ENCODE results near the gene ZFP91. TPM values are rescaled to one million over a fixed set of nuclear protein-coding genes. Genes with fewer than 3 reads are reported as not detected.

Gene ZFP91
- total RNA-seq, 4 donors from 2014 or later = 45.0 to 47.7 (median 47.2) TPM

- WGBS, 2 donors = 0% methylated on average over 21 of the region's 21 CpGs
- DNase-seq (ENCODE audit: low spot score in 2 of 2) = peak in 1 of 2 donors; percentile 28
Observed at GRCh38 chr11:58577555-58578135, 1.2 kb upstream of the ZFP91 start.

GRCh38 chr11:58578136-58578634 is 678 bp upstream of the ZFP91 start:
- H3K4me3 ChIP-seq = peak overlapping the region; percentile 80 to 100 (median 98)
- H3K27ac ChIP-seq = peak overlapping the region; percentile 99 to 100 (median 100)
- H3K9me3 ChIP-seq = no peaks in the 10 kb centered on the region
- peaks cover 0 to 72% (median 49%) of the 10 kb centered on the region in 4 donors for H3K4me1 ChIP-seq
- H3K36me3 ChIP-seq = no peaks in the 10 kb centered on the region
- 0 to 1% methylated on average over 33 of the region's 33 CpGs for WGBS, 2 donors
- no peaks in the 10 kb centered on the region for H3K27me3 ChIP-seq
- TF ChIP-seq EP300 (IDR thresholded peaks at IDR 0.05) (peak; percentile 79 to 80), POLR2A (IDR thresholded peaks at IDR 0.05) (no peak)
- DNase-seq (ENCODE audit: low spot score in 2 of 2) = peak; percentile 85 to 90

More at GRCh38 chr11:58577555-58578135, 1.2 kb upstream of the ZFP91 start:
- Histone ChIP-seq H3K4me1 (peaks cover 0 to 72% (median 47%) of the 10 kb centered on the region in 4 donors), H3K36me3 (no peaks in the 10 kb centered on the region), H3K27ac (peak overlapping the region; percentile 99 to 100 (median 100)), H3K27me3 (no peaks in the 10 kb centered on the region), H3K4me3 (peak overlapping the region; percentile 80 to 100 (median 98)), H3K9me3 (no peaks in the 10 kb centered on the region)
- TF ChIP-seq CTCF (IDR thresholded peaks at IDR 0.05) (no peak), POLR2A (IDR thresholded peaks at IDR 0.05) (peak; percentile 48 to 50)

- TF ChIP-seq POLR2A (IDR thresholded peaks at IDR 0.05) (peak; percentile 60 to 61), EP300 (IDR thresholded peaks at IDR 0.05) (peak; percentile 58 to 98), CTCF (IDR thresholded peaks at IDR 0.05) (peak; percentile 78 to 98 (median 84))
- Histone ChIP-seq H3K4me1 (peaks cover 0 to 72% (median 49%) of the 10 kb centered on the region in 4 donors), H3K9me3 (no peaks in the 10 kb centered on the region), H3K27me3 (no peaks in the 10 kb centered on the region), H3K36me3 (no peaks in the 10 kb centered on the region), H3K27ac (peak overlapping the region; percentile 99 to 100 (median 100)), H3K4me3 (peak overlapping the region; percentile 88 to 100 (median 98))
- DNase-seq (ENCODE audit: low spot score in 2 of 2) = peak; percentile 86 to 96
- 0 to 1% methylated on average over 40 to 48 of the region's 78 CpGs for WGBS, 2 donors
Observed at GRCh38 chr11:58579192-58580129, 598 bp downstream of the ZFP91 start.

- H3K4me1 ChIP-seq = peaks cover 0 to 72% (median 46%) of the 10 kb centered on the region in 4 donors
- H3K4me3 ChIP-seq = peak overlapping the region; percentile 88 to 100 (median 98)
- H3K27me3 ChIP-seq = no peaks in the 10 kb centered on the region
- H3K27ac ChIP-seq = peak overlapping the region; percentile 99 to 100 (median 100)
- TF ChIP-seq POLR2A (IDR thresholded peaks at IDR 0.05) = no peak
- TF ChIP-seq CTCF (IDR thresholded peaks at IDR 0.05) = no peak
- TF ChIP-seq EP300 (IDR thresholded peaks at IDR 0.05) = no peak
- no peak for DNase-seq (ENCODE audit: low spot score in 2 of 2)
- WGBS, 2 donors = 11 to 14% methylated on average over 2 of the region's 2 CpGs
- H3K36me3 ChIP-seq = no peaks in the 10 kb centered on the region
- H3K9me3 ChIP-seq = no peaks in the 10 kb centered on the region
Observed at GRCh38 chr11:58580311-58580710, 1.4 kb downstream of the ZFP91 start.

- WGBS, 2 donors = 81 to 82% methylated on average over 1 of the region's 1 CpG
- Histone ChIP-seq H3K4me1 (peaks cover 0 to 68% (median 28%) of the 10 kb centered on the region in 4 donors), H3K36me3 (no peaks in the 10 kb centered on the region)
Observed at GRCh38 chr11:58582437-58582836, 3.6 kb downstream of the ZFP91 start.

More at GRCh38 chr11:58582437-58582836, 3.6 kb downstream of the ZFP91 start:
- Histone ChIP-seq H3K27ac (no peak overlapping the region), H3K27me3 (no peaks in the 10 kb centered on the region), H3K9me3 (no peaks in the 10 kb centered on the region), H3K4me3 (no peak overlapping the region)
- no peak for DNase-seq (ENCODE audit: low spot score in 2 of 2)
- TF ChIP-seq POLR2A (IDR thresholded peaks at IDR 0.05) (no peak), CTCF (IDR thresholded peaks at IDR 0.05) (no peak), EP300 (IDR thresholded peaks at IDR 0.05) (no peak)

All from tibial nerve (tissue), 4 donors.